CD4-positive, alpha-beta T cell treated with Interleukin-15 for 1 hour (primary cell): ENCODE results near the gene DEF6.

Experiments used
- DNase-seq: peaks from one replicate; pipeline ENCODE4 v3.0.0-alpha.2; 2020

The DEF6 gene

DNA sequence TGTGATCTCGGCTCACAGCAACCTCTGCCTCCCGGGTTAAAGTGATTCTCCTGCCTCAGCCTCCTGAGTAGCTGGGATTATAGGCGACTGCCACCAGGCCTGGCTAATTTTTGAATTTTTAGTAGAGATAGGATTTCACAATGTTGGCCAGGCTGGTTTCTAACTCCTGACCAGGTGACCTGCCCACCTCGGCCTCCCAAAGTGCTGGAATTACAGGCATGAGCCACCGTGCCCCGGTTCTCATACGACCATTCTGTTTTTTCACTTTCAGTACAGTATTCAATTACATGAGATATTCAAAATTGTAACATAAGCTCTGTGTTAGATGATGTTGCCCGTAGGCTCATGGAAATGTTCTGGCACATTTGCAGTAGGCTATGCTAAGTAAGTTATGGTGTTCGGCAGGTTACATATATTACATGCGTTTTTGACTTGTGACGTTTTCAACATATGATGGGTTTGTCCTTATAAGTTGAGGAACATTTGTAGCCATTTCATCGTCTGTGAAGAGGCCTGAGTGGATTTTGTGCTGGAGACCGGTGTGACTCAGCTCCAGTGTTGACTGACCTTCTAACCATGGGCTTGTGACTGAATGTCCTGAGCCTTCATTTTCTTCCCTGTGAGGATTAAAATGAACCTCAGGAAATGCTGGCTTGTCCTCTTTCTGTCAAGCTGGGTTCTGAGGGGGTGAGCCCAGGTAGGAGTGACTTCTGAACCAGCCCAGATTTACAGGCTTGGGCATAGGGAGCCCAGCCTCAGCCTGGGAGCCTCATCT, 56.9 kb downstream of the DEF6 start:
- DNase-seq, result no peak

DNA sequence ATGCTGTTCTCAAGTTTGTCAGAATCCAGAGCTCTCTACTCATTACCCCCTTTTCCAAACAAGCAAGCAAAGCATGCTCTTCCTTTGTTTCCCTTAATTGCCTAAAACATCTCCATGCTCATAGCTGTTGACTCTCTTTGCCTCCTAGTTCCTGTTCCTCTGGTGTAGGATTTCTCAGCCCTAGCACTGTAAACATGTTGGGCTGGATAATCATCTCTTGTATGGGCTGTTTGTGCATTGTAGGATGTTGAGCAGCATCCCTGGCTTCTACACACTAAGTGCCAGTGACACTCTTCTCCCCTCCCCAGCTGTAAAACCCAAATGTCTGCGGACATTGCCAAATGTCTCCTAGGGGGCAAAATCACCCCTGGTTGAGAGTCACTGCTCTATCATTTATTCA, 58.8 kb downstream of the DEF6 start:
- no peak for DNase-seq

DNA sequence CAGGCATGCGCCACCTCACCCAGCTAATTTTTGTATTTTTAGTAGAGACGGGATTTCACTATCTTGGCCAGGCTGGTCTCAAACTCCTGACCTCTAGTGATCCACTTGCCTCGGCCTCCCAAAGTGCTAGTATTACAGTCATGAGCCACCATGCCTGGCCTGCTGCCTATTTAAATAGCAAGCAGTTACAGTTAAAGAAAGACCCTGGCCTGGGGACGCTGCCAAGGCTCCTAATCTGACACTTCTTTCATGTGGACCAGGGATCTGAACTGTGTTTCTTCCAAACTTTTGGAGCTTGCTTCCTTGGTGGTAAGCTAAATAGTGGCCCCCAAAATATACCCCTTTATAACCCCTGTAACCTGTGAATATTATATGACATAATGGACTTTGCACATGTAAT, 60.1 kb downstream of the DEF6 start:
- no peak for DNase-seq

DNA sequence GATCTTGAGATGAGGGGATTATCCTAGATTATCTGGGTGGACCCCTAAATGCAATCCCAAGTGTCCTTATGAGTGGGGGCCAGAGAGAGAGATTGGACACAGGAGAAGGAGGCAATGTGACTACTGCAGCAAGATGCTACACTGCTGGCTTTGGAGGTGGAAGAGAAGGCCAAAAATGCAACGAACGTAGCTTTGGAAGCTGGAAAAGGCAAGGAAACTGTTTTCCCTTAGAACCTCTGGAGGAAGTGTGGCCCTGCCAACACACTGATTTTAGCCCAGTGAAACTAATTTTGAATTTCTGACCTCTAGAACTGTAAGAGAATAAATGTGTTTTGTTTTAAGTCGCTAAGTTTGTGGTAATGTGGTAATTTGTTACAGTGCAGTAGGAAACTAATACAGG, 60.5 kb downstream of the DEF6 start:
- DNase-seq, result no peak

DNA sequence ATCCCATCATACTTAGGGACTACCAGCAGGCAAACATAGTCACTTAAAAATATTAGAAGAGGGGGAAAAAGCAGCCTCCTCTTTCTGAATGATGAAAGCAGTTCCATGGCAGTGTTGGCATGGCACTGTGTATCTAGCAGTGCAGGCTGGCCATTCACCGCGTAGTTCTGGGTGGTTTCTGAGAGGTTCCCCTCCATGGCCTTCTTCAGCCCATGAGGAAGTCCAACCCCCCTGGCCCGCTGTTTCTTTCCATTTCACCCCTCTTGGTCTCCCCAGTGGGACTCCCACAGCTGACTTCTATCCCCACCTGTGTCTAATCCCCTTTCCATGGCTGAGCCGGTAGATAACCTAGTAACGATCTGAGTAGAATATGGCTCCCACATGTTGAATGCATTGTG, 61.7 kb downstream of the DEF6 start:
- no peak for DNase-seq

DNA sequence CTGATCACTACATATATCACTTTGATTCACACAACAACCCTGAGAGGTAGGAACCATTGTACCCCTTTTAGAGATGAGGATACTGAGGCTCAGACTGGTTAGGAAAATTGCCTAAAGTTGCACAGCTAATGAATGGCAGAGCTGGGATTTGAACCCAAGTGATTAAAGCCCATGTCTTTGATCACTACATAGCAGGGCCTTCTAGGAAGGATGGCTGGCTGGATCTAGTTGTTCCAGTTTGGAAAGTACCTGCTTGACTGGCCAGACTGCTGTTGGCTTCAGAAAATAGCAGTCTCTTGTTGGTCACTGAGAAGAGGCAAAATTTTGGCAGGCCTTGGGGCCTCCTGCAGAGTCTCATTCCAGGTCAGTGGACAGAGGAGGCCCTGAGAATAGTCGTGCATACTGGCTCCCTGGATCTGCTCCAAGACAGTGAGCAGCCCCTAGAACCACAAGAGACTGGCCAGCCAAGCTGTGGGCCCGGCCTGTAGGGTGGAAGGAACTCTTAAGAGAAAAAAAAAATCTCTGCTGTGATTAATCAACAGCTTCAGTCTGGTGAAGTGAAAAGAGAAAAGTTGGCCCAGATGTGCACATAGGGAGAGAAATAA, 62.2 kb downstream of the DEF6 start:
- DNase-seq, result no peak

DNA sequence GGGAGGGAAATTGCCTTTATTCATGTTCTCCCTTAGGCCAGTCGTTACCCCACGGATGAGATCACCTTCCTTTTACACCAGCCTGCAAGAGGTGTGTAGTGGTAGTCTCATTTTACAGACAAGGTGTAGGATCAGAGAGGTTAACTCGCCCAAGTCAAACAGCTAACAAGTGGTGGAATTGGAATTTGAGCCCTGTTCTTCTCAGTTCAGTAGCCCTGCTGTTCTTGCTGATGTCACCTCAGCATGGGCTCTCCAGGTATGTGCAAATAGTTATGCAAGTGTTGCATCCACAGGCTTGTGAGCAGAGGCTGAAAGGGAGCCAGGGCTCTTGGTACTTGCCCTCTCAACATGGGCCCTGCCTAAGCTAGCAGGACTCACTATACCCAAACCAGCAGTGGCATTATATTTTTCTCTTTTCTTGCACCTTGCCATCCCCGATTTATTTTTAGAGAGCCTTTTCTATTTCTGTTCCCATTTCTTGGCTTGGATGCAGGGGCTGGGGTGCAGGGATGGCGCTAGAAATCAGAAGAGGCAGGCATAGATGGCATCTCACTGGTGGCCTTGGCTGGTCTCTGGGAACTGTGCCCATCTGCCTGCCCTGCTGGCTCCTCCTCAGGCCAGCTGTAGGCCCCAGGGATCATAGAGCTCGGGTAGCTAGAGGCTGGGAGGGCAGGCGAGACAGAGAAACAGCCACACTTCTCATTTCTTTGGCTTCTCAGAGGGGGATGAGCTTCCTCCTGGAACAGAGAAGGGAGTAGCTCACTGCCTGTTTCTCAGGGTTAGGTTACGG, 62.9 kb downstream of the DEF6 start:
- DNase-seq, result no peak

DNA sequence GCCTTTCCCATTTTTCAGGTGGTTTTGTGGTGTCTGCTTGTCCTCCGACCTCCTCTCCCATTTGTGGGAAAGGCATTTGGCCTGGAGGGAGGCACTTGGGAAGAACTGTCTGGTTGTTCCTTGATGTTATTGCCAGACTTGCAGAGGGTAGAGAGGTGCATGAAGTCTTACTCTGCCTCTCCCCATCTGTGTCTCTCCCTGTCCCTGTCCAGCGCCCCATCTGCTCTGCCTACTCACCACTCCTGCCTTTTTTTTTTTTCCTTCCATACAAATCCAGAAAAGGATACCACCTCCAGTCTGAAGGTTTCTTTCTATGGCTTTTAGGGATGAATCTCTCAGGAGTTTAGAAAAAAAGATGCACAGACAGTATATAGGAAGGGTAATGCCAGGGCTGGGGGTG, 64.6 kb downstream of the DEF6 start:
- DNase-seq, result no peak

DNA sequence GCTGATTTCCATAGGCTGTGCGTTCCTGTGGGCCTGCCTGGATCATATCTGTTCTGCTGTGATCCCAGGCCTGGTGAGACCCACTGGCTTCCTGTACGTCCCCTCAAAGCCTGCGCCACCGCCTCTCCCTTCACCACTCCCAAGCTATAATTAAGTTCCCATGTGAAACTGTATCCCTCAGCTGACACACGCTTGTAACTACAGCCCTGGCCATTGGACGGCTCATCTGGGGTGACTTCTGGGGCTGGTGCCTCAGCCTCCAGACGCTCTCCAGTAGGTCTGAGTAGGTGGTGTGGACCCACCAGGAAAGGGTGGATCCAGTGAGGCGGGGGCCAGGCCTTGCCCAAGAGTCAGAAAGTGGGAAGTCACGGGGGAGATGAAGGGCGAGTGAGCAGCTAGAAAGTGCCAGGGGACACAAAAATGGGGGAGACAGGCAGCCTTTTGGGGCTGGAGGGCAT, 65.7 kb downstream of the DEF6 start:
- peak; percentile 26 for DNase-seq

DNA sequence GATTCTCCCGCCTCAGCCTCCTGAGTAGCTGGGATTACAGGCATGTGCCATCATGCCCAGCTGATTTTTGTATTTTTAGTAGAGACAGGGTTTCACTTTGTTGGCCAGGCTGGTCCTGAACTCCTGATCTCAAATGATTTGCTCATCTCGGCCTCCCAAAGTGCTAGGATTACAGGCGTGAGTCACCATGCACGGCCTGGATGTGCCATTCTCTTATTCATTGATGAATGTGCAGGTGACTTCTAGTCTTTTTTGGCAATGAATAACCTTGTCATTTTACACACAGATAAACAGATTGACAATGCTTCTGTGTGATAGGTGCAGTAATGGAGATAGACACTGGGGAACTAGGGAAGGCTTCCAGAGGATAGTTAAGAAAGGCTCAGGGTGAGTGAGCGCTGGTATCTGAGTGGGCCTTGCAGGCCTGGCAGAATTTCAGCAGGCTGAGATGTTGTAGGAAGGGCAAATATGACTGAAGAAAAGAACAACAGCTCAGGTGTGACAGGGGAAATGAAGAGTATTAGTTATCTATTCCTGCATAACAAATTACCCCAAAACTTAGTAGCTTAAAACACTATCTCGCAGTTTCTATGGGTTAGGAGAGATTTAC, 68.1 kb downstream of the DEF6 start:
- DNase-seq, result no peak

DNA sequence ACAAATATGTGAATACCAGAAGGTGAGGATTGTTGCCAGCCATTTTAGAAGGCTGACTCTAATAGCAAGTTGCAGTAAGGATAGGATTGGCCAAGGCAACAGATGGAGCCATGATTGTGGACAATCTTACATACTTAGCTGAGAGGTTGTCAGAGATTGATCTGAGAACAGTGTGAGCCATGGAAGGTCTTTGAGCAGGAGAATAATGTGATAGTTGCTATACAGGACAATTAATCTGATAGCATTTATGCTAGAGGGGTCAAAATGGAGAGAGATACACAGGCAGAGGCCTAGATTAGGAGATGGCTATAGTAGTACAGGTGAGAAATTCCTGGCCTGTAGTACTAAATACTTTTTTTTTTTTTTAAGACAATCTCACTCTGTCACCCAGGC, 68.6 kb downstream of the DEF6 start:
- no peak for DNase-seq

DNA sequence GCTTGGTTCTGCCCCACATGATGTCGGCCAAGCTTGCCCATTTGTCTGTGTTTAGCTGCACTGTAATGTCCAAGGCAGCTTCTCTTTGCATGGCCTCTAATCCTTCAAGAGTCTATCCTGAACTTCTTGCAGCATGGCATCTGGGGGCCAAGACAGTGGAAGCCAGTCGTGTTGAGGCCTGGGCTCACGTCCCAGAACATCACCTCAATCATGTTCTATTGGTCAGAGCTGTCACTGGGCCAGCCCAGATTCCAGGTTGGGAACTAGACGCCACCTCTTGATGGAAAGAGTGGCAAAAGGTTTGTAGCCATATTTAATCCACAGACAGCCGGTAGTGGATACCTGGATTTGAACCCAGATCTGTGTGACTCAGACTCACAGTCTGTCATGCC, 70.0 kb downstream of the DEF6 start:
- no peak for DNase-seq

DNA sequence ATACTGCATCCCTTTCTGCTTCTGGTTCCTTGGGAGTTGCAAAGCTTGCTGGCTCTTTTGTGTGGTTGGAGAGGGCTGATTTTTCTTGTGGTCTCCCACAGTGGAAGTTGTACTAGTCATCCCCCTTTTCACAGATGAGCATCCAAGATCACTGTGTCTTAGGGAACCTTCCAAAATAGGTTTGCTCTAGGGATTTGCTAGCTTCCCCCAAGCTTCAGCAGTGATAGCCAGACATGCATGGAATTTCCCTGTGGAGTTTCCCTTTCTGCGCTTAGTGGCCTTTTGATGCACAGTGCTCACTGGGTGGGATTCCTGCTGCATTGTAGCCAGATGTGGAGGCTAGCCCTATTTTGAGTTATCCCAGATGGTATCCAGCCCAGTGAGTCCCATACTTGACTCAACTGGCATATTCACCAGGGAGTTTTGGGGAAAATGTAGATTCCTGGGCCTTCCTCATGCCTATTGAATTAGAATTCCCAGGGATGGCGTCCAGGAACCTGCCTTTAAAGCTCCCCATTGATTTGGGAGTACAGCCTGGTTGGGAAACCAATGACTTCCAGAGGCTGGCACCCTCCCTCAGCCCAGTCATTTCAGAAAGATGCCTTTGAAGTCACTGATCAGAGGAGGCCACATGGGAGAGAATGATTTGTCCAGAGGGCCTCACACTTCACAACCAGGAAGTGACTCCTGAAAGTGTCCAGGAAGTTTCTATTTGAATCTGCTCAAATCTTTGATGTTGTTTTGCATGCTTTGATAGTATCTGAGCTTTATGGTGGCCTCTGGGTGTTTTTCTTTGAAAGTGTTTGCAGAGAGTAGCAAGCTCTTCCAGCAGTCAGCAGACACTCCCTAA, 70.6 kb downstream of the DEF6 start:
- DNase-seq, result no peak

DNA sequence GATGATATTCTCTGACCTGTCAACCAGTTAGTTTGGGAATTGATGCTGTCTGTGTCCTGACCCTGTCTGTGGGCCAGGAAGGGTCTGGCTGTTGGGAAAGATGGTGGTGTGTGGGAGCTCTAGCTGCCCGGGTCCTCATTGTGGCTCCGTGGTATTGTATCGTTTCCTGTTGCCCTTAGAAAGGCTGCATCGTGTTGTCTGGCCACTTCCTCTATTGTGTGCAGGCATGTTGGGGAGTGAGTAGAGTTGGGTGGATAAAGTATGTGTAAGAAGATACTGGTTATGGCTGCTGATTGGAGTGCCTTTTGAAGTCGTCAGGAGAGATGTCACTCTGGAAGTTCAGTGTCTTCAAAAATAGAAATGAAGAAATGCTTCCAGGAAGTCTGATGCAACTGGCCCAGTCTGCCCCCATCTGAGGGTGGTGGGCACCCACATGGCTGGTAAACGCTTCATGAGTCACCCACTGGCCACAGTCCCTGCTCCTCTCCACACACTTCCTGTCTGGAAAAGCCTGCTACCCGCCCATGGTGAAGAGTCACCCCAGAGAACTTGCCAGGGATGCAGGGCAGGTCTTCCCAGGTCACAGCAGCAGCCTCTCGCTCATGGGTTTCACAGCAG, 72.6 kb downstream of the DEF6 start:
- DNase-seq, result peak; percentile 84

DNA sequence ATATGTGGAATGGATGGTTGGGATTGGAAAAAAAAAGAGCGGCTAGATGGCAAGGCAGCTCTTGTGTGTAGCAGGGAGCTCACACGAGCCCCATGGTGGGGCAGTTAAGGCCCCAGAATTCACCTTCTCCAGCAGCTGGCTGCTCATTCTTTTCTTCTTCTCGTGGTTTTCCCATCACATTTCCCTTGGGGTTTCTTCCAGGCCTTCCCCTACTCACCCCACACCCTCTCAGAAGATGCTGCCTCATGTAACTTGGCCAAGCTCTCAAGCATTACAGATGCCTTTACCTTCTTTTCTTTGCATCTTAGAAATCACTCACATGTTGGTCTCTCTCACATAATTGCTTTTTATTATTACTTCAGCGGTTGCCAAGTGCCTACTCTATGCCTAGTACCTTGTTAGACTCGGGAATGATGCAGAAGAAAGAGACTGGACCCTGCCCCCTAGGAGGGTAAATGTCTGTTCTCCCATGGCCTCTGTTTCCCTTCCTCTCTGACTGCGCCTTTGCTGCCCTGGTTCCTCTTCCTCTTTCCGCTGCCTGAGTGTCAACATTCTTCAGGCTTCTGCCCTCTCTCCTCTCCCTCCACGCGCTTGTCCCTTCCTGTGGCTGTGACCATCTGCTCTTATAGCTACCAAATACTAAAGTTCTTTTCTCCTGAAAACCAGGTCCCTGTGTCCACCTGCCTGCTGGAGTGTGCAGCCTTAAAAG, 73.3 kb downstream of the DEF6 start:
- peak; percentile 37 for DNase-seq
